A549 (cell line): Measurements from ENCODE around the gene SLC45A3. TPM values are rescaled to one million over a fixed set of nuclear protein-coding genes. Genes with fewer than 3 reads are reported as not detected.

Experiments
- ATAC-seq, 2 experiments: fragments of 200-7000 bp in 1 of 2; fragments of >200 bp in 1 of 2; cut with Nextera tagmentation in 1 of 2; cut with Tn5 transposase in 1 of 2; 3 replicates each; pipeline versions ENCODE4 v1.8.0 to v1.9.1; 2018 to 2020; ENCODE audit warnings: mild to moderate bottlenecking in 1 of 2, moderate library complexity in 1 of 2
- CTCF ChIA-PET: fragments of 300-600 bp; sonication (Branson Sonifier 250); formaldehyde crosslinking; extraction: SDS; loops from one replicate; lab custom pipeline; 2021; ENCODE audit warnings: antibody characterized with exemption, inconsistent platforms; lab: Yijun Ruan, JAX
- POLR2A ChIA-PET: fragments of 350-600 bp; formaldehyde crosslinking; extraction: SDS; loops from one replicate; lab custom pipeline; 2021; ENCODE audit warnings: antibody characterized with exemption, inconsistent platforms; lab: Yijun Ruan, JAX
- DNase-seq, 2 experiments: peaks; one replicate each; pipeline versions ENCODE4 v3.0.0 to v3.0.0-alpha.2; 2011 to 2016; ENCODE audit warnings: low read depth in 1 of 2, low spot score in 1 of 2
- FAIRE-seq: peaks from 2 replicates; lab custom pipeline; 2011; peaks lifted over from hg19 to GRCh38; lab: Jason Lieb, UNC
- H3K27ac ChIP-seq, 2 experiments: fragments of >200 bp; sonication (Bioruptor Twin); formaldehyde crosslinking; 3 replicates each; pipeline ENCODE4 v1.5.1; 2016 to 2017
- H3K4me1 ChIP-seq: fragments of >200 bp; sonication (Bioruptor Twin); formaldehyde crosslinking; 3 replicates; pipeline ENCODE4 v1.6.1; 2016
- H3K4me2 ChIP-seq: fragments of >200 bp; sonication (Bioruptor Twin); formaldehyde crosslinking; 3 replicates; pipeline ENCODE4 v1.6.1; 2016
- H3K4me3 ChIP-seq: fragments of >200 bp; sonication (Bioruptor Twin); formaldehyde crosslinking; 3 replicates; pipeline ENCODE4 v1.5.1; 2016
- H3K9me3 ChIP-seq: fragments of >200 bp; sonication (Bioruptor Twin); formaldehyde crosslinking; 3 replicates; pipeline ENCODE4 v1.6.1; 2016
- BCL3 ChIP-seq: fragments of >200 bp; sonication (Bioruptor Twin); formaldehyde crosslinking; IDR thresholded peaks from 3 replicates; pipeline ENCODE4 v1.6.1; 2016
- CTCF ChIP-seq: fragments of >200 bp; sonication (Bioruptor Twin); formaldehyde crosslinking; IDR thresholded peaks from 3 replicates; pipeline ENCODE4 v1.5.1; 2016
- EHF ChIP-seq: fragments of 250-450 bp; sonication (Bioruptor Pico); IDR thresholded peaks from 2 replicates; pipeline ENCODE4 v1.5.0; 2020; ENCODE audit warnings: mild to moderate bottlenecking
- GATA3 ChIP-seq: IDR thresholded peaks from 2 replicates; pipeline ENCODE4 v1.6.1; 2012; ENCODE audit warnings: borderline replicate concordance
- HMGXB4 ChIP-seq: fragments of 250-450 bp; sonication (Bioruptor Pico); IDR thresholded peaks from 2 replicates; pipeline ENCODE4 v1.5.0; 2021; ENCODE audit warnings: mild to moderate bottlenecking, moderate library complexity, borderline replicate concordance
- JUN ChIP-seq, 2 experiments: fragments of >200 bp; sonication (Bioruptor Twin); formaldehyde crosslinking; IDR thresholded peaks; 2 replicates in 1 of 2; 3 replicates in 1 of 2; pipeline ENCODE4 v1.6.1; 2016 to 2017
- KDM1A ChIP-seq: fragments of 200-600 bp; sonication (generic); IDR thresholded peaks from 2 replicates; pipeline ENCODE4 v1.6.1; 2016; ENCODE audit warnings: low read depth, mild to moderate bottlenecking
- KDM5A ChIP-seq: fragments of 200-600 bp; sonication (generic); IDR thresholded peaks from 2 replicates; pipeline ENCODE4 v1.6.1; 2016; ENCODE audit warnings: antibody characterized with exemption, mild to moderate bottlenecking
- PBX3 ChIP-seq: IDR thresholded peaks from 2 replicates; pipeline ENCODE4 v1.6.1; 2012
- POLR2A ChIP-seq: IDR thresholded peaks from 2 replicates; pipeline ENCODE4 v1.6.1; 2012; ENCODE audit warnings: mild to moderate bottlenecking, low read length
- POLR2AphosphoS2 ChIP-seq: conservative IDR thresholded peaks from 2 replicates; pipeline ENCODE4 v1.6.1; 2012; ENCODE audit warnings: low read length, improper control_type of control experiment, inconsistent platforms
- RAD21 ChIP-seq, 2 experiments: fragments of >200 bp in 1 of 2; sonication (Bioruptor Twin) in 1 of 2; formaldehyde crosslinking in 1 of 2; IDR thresholded peaks in 1 of 2; conservative IDR thresholded peaks in 1 of 2; 2 replicates in 1 of 2; 3 replicates in 1 of 2; pipeline ENCODE4 v1.6.1; 2012 to 2018; ENCODE audit warnings: inconsistent platforms in 1 of 2
- RARB ChIP-seq: fragments of 250-450 bp; sonication (Bioruptor Pico); IDR thresholded peaks from 2 replicates; pipeline ENCODE4 v1.8.0; 2021; ENCODE audit warnings: mild to moderate bottlenecking, moderate library complexity
- REST ChIP-seq: fragments of 200-600 bp; sonication (generic); IDR thresholded peaks from 2 replicates; pipeline ENCODE4 v1.6.1; 2016; ENCODE audit warnings: antibody characterized with exemption, mild to moderate bottlenecking, moderate library complexity
- RFX5 ChIP-seq: fragments of 450-650 bp; IDR thresholded peaks from 2 replicates; pipeline ENCODE4 v1.7.1; 2014; ENCODE audit warnings: antibody characterized with exemption, mild to moderate bottlenecking, moderate library complexity
- SMC3 ChIP-seq: fragments of >200 bp; sonication (Bioruptor Twin); formaldehyde crosslinking; IDR thresholded peaks from 3 replicates; pipeline ENCODE4 v1.6.1; 2018; ENCODE audit warnings: inconsistent platforms
- SREBF2 ChIP-seq: fragments of 450-650 bp; IDR thresholded peaks from 2 replicates; pipeline ENCODE4 v1.6.1; 2014; ENCODE audit warnings: mild to moderate bottlenecking, moderate library complexity
- TFCP2L1 ChIP-seq: fragments of 250-450 bp; sonication (Bioruptor Pico); IDR thresholded peaks from 2 replicates; pipeline ENCODE4 v1.5.0; 2021; ENCODE audit warnings: mild to moderate bottlenecking
- USF2 ChIP-seq: fragments of 450-650 bp; IDR thresholded peaks from 2 replicates; pipeline ENCODE4 v1.6.1; 2014; ENCODE audit warnings: antibody characterized with exemption
- ZC3H11A ChIP-seq: fragments of 450-650 bp; IDR thresholded peaks from 2 replicates; pipeline ENCODE4 v1.6.1; 2014; ENCODE audit warnings: antibody characterized with exemption, mild to moderate bottlenecking
- WGBS: methylation state at CpG from one replicate; pipeline ENCODE4 v1.1.6; 2017; ENCODE audit errors: missing lambda C conversion rate; 5-methylcytosine and 5-hydroxymethylcytosine counted together
- polyA plus RNA-seq, 4 experiments: library from polyadenylated mRNA; depleted of rRNA in 3 of 4; stranded (reverse); fragments of >200 nt; fragmentation: RNase III in 1 of 4; extraction: RNeasy Plus Mini Kit Qiagen cat#74134 plus additional on column Dnase treatment in 1 of 4; gene quantifications; 2 replicates in 3 of 4; 3 replicates in 1 of 4; pipeline ENCODE4 v1.2.3, GENCODE V29; 2011 to 2017
- small RNA-seq, 6 experiments: library from RNA; depleted of rRNA; stranded (forward); fragments of <200 nt; gene quantifications; one replicate each; pipeline ENCODE3, GENCODE V24; 2012

Gene SLC45A3
- polyA plus RNA-seq, 2 of the 4 experiments (the other 2 are of a cell fraction): 2.8 to 3.4 TPM

GRCh38 chr1:205610036-205610435 lies 70.3 kb downstream of the SLC45A3 start:
- no peak for TF ChIP-seq SREBF2
- TF ChIP-seq RARB (CRISPR knock-in tag): no peak
- no peak for TF ChIP-seq SMC3
- TF ChIP-seq RFX5: no peak
- no peak for TF ChIP-seq TFCP2L1 (CRISPR knock-in tag)
- TF ChIP-seq KDM5A: no peak
- no peak for TF ChIP-seq REST
- TF ChIP-seq EHF: no peak
- TF ChIP-seq KDM1A: no peak
- TF ChIP-seq BCL3: no peak
- TF ChIP-seq JUN (IDR thresholded peaks at IDR 0.05): no peak
- TF ChIP-seq PBX3: no peak
- no peak for TF ChIP-seq POLR2A
- no peak for TF ChIP-seq HMGXB4 (CRISPR knock-in tag)
- no peak for TF ChIP-seq USF2
- no peak for TF ChIP-seq ZC3H11A
- no peak for TF ChIP-seq RAD21 (conservative IDR thresholded peaks at IDR 0.05 in 1 of 2, IDR thresholded peaks at IDR 0.05 in 1 of 2)
- TF ChIP-seq CTCF: no peak
- no peak for TF ChIP-seq POLR2AphosphoS2
- no peak for TF ChIP-seq GATA3
- peak in 1 of 2 experiments; percentile 40; a peak in 2 of 6 replicates for ATAC-seq

More at GRCh38 chr1:205610036-205610435, 70.3 kb downstream of the SLC45A3 start:
- Histone ChIP-seq H3K9me3 (no peaks in the 10 kb centered on the region), H3K4me2 (no peak overlapping the region), H3K4me1 (peaks cover 9% of the 10 kb centered on the region), H3K4me3 (no peak overlapping the region), H3K27ac (no peak overlapping the region)
- 58% methylated on average over 2 of the region's 2 CpGs for WGBS
- POLR2A ChIA-PET: no interaction called here
- no peak for FAIRE-seq
- CTCF ChIA-PET: no interaction called here
- DNase-seq: no peak

Small RNA genes lying within 50 kb of the gene (small RNA-seq; reads per million reads assigned to genes)
- 0 reads per million in 6 experiments for gene RF00017

Other genes with a start within 250 kb of the SLC45A3 start
- gene BLACAT1, start 224.5 kb downstream of the SLC45A3 start, polyA plus RNA-seq (2011; rRNA removed): 0.09 and 0.16 TPM in 2 replicates
- gene BLACAT1, start 224.5 kb downstream of the SLC45A3 start, polyA plus RNA-seq (2017; fragmentation: RNase III; extraction: RNeasy Plus Mini Kit Qiagen cat#74134 plus additional on column Dnase treatment): 0.04 TPM in 1 of 3 replicates, not detected in the others
- 0.75 and 1.3 TPM in 2 replicates for gene CDK18, start 175.8 kb downstream of the SLC45A3 start, polyA plus RNA-seq (2011; rRNA removed)
- 1.4 to 2.3 TPM (median 2.0 TPM) in 3 replicates for gene CDK18, start 175.8 kb downstream of the SLC45A3 start, polyA plus RNA-seq (2017; fragmentation: RNase III; extraction: RNeasy Plus Mini Kit Qiagen cat#74134 plus additional on column Dnase treatment)
- 11.9 and 12.7 TPM in 2 replicates for gene ELK4, start 48.5 kb downstream of the SLC45A3 start, polyA plus RNA-seq (2011; rRNA removed)
- gene ELK4, start 48.5 kb downstream of the SLC45A3 start, polyA plus RNA-seq (2017; fragmentation: RNase III; extraction: RNeasy Plus Mini Kit Qiagen cat#74134 plus additional on column Dnase treatment): 5.8 to 6.4 TPM (median 5.9 TPM) in 3 replicates
- gene NUCKS1, start 69.7 kb upstream of the SLC45A3 start, polyA plus RNA-seq (2011; rRNA removed): 134 and 190 TPM in 2 replicates
- 132 to 141 TPM (median 141 TPM) in 3 replicates for gene NUCKS1, start 69.7 kb upstream of the SLC45A3 start, polyA plus RNA-seq (2017; fragmentation: RNase III; extraction: RNeasy Plus Mini Kit Qiagen cat#74134 plus additional on column Dnase treatment)
- 9.8 and 13.2 TPM in 2 replicates for gene RAB29, start 95.0 kb upstream of the SLC45A3 start, polyA plus RNA-seq (2011; rRNA removed)
- gene RAB29, start 95.0 kb upstream of the SLC45A3 start, polyA plus RNA-seq (2017; fragmentation: RNase III; extraction: RNeasy Plus Mini Kit Qiagen cat#74134 plus additional on column Dnase treatment): 12.9 to 17.9 TPM (median 14.8 TPM) in 3 replicates
- gene SLC41A1, start 132.7 kb upstream of the SLC45A3 start, polyA plus RNA-seq (2011; rRNA removed): 23.5 and 26.0 TPM in 2 replicates
- 25.6 to 26.4 TPM (median 26.1 TPM) in 3 replicates for gene SLC41A1, start 132.7 kb upstream of the SLC45A3 start, polyA plus RNA-seq (2017; fragmentation: RNase III; extraction: RNeasy Plus Mini Kit Qiagen cat#74134 plus additional on column Dnase treatment)
- gene PM20D1, start 169.6 kb upstream of the SLC45A3 start, polyA plus RNA-seq (2011; rRNA removed): not detected in 2 replicates
- gene PM20D1, start 169.6 kb upstream of the SLC45A3 start, polyA plus RNA-seq (2017; fragmentation: RNase III; extraction: RNeasy Plus Mini Kit Qiagen cat#74134 plus additional on column Dnase treatment): not detected in 3 replicates